Measurements from ENCODE around the gene AMZ2.
"Not testable (repeated sequence)": the region's sequence is repeated elsewhere in the genome, so short reads cannot be mapped to it uniquely, and the experiment has no call there.

The AMZ2 gene

GRCh38 chr17:68247445-68248198 lies at the start of gene AMZ2:
AMZ2 (plus strand) TSS chr17:68248043; CDS start chr17:68250188, 2,145 bp downstream.
- Histone ChIP-seq H3K4me1 (ENCODE audit: insufficient read depth, low read length) (peaks cover 8% of the 10 kb centered on the region; the same call in 1 of the 2 replicates), H3K9ac (ENCODE audit: low read depth, low read length) (peak within 1 kb of the TSS; percentile 98), H3K9me3 (ENCODE audit: control insufficient read depth, insufficient read depth, low read length) (no peaks in the 10 kb centered on the region), H3K36me3 (ENCODE audit: insufficient read depth, low read length) (peaks cover 13% of the 10 kb centered on the region)

DNA sequence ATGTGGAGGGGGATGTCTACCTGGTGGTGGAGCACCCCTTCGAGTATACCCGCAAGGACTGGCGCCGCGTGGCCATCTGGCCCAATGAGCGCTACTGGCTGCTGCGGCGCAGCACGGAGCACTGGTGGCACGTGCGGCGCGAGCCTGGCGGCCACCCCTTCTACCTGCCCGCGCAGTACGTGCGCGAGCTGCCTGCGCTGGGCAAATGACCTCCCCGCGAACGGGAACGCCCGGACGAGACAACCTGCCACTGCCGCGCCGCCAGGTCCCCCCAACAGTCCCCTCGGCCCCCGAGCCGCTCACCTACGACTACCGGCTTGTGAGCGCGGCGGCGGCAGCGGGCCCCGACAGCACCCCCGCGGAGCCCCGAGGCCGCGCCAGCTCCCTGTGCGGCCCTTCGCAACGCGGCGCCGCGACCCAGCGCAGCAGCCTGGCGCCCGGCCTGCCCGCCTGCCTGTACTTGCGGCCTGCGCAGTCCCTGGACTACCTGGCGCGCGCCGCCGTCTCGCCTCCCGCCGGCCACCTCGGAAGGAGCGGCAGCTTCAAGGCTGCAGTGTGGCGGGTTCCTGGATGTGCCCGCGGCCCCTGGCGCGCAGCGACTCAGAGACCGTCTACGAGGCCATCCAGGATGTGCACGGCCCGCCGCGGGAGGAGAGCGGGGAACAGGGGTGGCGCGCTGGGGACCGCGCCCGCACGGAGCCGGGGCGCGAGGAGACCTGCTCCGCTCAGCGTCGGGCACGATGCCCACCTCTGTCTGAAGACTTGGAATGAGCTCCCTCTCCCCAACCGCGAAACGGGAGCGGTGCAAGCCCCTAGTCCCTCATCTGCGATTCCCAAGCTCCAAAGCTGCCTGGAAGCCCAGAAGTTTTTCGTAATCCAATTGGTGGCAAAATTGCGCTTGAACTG lies 48.7 kb upstream of the AMZ2 start:
- peaks cover 7% of the 10 kb centered on the region; the same call in 1 of the 2 replicates for H3K4me1 ChIP-seq (ENCODE audit: insufficient read depth, low read length)
- no peaks in the 10 kb centered on the region for H3K9me3 ChIP-seq (ENCODE audit: control insufficient read depth, insufficient read depth, low read length)
- no peaks in the 10 kb centered on the region for H3K36me3 ChIP-seq (ENCODE audit: insufficient read depth, low read length)
- peak overlapping the region; percentile 29; the same call in 1 of the 2 replicates for H3K9ac ChIP-seq (ENCODE audit: low read depth, low read length)

GRCh38 chr17:68199837-68200688 lies 47.8 kb upstream of the AMZ2 start:
- Histone ChIP-seq H3K9me3 (ENCODE audit: control insufficient read depth, insufficient read depth, low read length) (no peaks in the 10 kb centered on the region), H3K9ac (ENCODE audit: low read depth, low read length) (peak overlapping the region; percentile 29; the same call in 1 of the 2 replicates), H3K36me3 (ENCODE audit: insufficient read depth, low read length) (no peaks in the 10 kb centered on the region), H3K4me1 (ENCODE audit: insufficient read depth, low read length) (peaks cover 7% of the 10 kb centered on the region; the same call in 1 of the 2 replicates)

- peaks cover 7% of the 10 kb centered on the region; the same call in 1 of the 2 replicates for H3K4me1 ChIP-seq (ENCODE audit: insufficient read depth, low read length)
- H3K9ac ChIP-seq (ENCODE audit: low read depth, low read length), result no peak overlapping the region; the same call in 1 of the 2 replicates
These were observed 47.0 kb upstream of the AMZ2 start for GRCh38 chr17:68200689-68201417.

DNA sequence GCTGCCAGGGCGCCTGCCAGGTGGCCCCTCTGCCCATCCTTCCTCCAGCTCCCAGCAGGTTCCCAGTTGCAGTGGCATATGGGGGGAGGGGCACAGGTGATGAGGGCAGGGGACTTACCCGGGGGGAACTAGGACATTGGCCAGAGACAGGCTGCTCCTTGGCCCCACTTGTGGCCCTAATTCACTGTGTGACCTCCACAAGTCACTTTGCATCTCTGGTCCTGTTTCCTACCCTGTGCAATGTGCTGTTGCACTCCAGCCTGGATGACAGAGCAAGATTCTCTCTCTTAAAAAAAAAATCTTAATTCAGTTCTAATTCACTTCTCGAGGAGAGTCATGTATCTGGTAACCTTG lies 46.4 kb upstream of the AMZ2 start:
- H3K36me3 ChIP-seq (ENCODE audit: insufficient read depth, low read length); H3K4me1 ChIP-seq (ENCODE audit: insufficient read depth, low read length); H3K9me3 ChIP-seq (ENCODE audit: control insufficient read depth, insufficient read depth, low read length); H3K9ac ChIP-seq (ENCODE audit: low read depth, low read length): not testable (repeated sequence)

More at GRCh38 chr17:68200689-68201417, 47.0 kb upstream of the AMZ2 start:
- H3K36me3 ChIP-seq (ENCODE audit: insufficient read depth, low read length), result no peaks in the 10 kb centered on the region
- H3K9me3 ChIP-seq (ENCODE audit: control insufficient read depth, insufficient read depth, low read length), result no peaks in the 10 kb centered on the region

DNA sequence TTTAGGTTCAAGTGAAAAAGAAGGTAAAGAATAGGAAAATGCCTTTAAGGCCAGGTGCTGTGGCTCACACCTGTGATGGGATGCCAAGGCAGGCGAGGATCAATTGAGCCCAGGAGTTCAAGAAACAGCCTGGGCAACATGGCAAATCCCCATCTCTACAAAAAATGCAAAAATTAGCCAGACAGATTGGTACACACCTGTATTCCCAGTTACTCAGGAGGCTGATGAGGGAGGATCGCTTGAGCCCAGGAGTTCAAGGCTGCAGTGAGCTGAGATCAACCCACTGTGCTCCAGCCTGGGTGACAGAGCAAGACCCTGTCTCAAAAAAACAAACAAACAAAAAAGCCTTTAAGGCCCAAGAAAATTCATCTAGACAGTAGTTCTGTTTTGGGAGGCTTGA lies 45.5 kb upstream of the AMZ2 start:
- not testable (repeated sequence) for H3K36me3 ChIP-seq (ENCODE audit: insufficient read depth, low read length); H3K9me3 ChIP-seq (ENCODE audit: control insufficient read depth, insufficient read depth, low read length); H3K9ac ChIP-seq (ENCODE audit: low read depth, low read length)
- peaks cover 12% of the 10 kb centered on the region for H3K4me1 ChIP-seq (ENCODE audit: insufficient read depth, low read length)

DNA sequence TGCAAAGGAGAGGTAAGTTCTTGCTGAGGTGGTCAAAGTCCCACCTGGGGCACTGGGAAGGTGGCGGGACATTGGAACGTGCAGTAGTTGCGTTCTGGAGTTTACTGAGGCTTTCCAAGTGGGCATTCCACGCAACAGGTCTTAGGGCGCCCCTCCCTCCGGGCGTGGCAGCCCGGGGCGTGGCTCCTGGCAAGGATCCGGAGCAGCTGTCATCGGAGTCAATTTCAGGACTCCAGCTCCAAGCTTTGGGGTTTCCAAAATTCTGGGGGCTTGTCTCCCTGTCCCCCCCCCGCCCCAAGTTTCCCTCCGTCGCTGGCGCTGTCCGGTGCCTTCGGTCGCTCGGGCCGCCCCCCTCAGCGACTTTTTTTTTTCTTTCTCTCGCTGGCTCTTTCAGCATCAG lies 43.1 kb upstream of the AMZ2 start:
- Histone ChIP-seq H3K4me1 (ENCODE audit: insufficient read depth, low read length) (peaks cover 12% of the 10 kb centered on the region), H3K9ac (ENCODE audit: low read depth, low read length) (peak overlapping the region; percentile 97; the same call in 1 of the 2 replicates), H3K9me3 (ENCODE audit: control insufficient read depth, insufficient read depth, low read length) (no peaks in the 10 kb centered on the region), H3K36me3 (ENCODE audit: insufficient read depth, low read length) (no peaks in the 10 kb centered on the region)

DNA sequence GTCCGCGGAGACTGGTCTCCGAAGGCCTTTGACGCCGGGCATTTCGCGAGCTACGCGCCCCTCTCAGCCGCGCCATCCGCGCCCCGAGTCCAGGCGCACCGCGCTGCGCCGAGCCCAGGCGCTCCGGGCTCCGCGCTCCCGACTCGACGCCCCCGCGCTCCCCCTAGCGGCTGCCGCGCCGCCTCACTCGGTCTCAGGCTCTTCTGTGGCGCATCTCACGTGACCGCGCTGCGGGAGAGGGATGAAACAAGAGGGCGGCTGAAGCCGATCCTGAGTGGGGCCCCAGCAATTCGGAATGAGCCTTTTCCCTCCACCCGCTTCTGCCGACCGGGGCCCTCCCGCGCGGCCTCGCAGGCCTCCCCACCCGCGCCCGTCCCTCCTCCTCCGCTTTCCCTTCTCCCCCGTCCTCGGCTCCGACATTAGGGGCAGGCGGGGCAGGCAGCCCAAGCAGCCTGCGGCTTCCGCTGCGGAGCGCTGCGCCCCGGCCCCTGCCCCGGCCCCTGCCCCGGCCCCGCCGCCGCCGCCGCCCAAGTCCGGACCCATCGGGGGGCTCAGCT lies 42.5 kb upstream of the AMZ2 start:
- Histone ChIP-seq H3K9ac (ENCODE audit: low read depth, low read length) (peak overlapping the region; percentile 97), H3K9me3 (ENCODE audit: control insufficient read depth, insufficient read depth, low read length) (no peaks in the 10 kb centered on the region), H3K4me1 (ENCODE audit: insufficient read depth, low read length) (peaks cover 6% of the 10 kb centered on the region), H3K36me3 (ENCODE audit: insufficient read depth, low read length) (no peaks in the 10 kb centered on the region)

GRCh38 chr17:68205808-68206720 lies 41.8 kb upstream of the AMZ2 start:
- H3K4me1 ChIP-seq (ENCODE audit: insufficient read depth, low read length), result peaks cover 5% of the 10 kb centered on the region; the same call in 1 of the 2 replicates
- peak overlapping the region; percentile 97 for H3K9ac ChIP-seq (ENCODE audit: low read depth, low read length)
- no peaks in the 10 kb centered on the region for H3K9me3 ChIP-seq (ENCODE audit: control insufficient read depth, insufficient read depth, low read length)

DNA sequence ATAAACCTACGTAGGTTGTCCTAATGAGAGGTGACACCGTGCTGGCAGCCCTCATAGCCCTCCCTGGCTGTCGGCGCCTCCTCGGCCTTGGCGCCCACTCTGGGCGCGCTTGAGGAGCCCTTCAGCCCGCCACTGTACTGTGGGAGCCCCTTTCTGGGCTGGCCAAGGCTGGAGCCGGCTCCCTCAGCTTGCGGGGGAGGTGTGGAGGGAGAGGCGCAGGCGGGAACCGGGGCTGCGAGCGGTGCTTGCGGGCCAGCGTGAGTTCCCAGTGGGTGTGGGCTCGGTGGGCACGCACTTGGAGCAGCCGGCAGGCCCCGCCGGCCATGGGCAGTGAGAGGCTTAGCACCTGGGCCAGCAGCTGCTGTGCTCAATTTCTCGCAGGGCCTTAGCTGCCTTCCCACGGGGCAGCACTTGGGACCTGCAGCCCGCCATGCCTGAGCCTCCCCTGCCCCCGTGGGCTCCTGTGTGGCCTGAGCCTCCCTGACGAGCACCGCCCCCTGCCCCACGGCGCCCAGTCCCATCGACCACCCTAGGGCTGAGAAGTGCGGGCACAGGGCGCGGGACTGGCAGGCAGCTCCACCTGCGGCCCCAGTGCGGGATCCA lies 40.1 kb upstream of the AMZ2 start:
- H3K36me3 ChIP-seq (ENCODE audit: insufficient read depth, low read length), result no peaks in the 10 kb centered on the region
- peaks cover 5% of the 10 kb centered on the region; the same call in 1 of the 2 replicates for H3K4me1 ChIP-seq (ENCODE audit: insufficient read depth, low read length)
- no peaks in the 10 kb centered on the region for H3K9me3 ChIP-seq (ENCODE audit: control insufficient read depth, insufficient read depth, low read length)
- H3K9ac ChIP-seq (ENCODE audit: low read depth, low read length), result no peak overlapping the region

More at GRCh38 chr17:68205808-68206720, 41.8 kb upstream of the AMZ2 start:
- no peaks in the 10 kb centered on the region for H3K36me3 ChIP-seq (ENCODE audit: insufficient read depth, low read length)

DNA sequence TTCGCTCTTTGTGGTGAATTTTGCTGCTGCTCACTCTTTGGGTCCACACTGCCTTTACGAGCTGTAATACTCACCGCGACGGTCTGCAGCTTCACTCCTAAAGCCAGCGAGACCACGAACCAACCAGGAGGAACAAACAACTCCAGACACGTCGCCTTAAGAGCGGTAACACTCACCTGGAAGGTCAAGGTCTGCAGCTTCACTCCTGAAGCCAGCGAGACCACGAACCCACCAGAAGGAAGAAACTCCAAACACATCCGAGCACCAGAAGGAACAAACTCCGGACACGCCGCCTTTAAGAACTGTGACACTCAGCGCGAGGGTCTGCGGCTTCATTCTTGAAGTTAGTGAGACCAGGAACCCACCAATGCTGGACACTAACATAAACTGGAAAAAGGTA lies 39.2 kb upstream of the AMZ2 start:
- H3K4me1 ChIP-seq (ENCODE audit: insufficient read depth, low read length); H3K9me3 ChIP-seq (ENCODE audit: control insufficient read depth, insufficient read depth, low read length); H3K36me3 ChIP-seq (ENCODE audit: insufficient read depth, low read length); H3K9ac ChIP-seq (ENCODE audit: low read depth, low read length): not testable (repeated sequence)

DNA sequence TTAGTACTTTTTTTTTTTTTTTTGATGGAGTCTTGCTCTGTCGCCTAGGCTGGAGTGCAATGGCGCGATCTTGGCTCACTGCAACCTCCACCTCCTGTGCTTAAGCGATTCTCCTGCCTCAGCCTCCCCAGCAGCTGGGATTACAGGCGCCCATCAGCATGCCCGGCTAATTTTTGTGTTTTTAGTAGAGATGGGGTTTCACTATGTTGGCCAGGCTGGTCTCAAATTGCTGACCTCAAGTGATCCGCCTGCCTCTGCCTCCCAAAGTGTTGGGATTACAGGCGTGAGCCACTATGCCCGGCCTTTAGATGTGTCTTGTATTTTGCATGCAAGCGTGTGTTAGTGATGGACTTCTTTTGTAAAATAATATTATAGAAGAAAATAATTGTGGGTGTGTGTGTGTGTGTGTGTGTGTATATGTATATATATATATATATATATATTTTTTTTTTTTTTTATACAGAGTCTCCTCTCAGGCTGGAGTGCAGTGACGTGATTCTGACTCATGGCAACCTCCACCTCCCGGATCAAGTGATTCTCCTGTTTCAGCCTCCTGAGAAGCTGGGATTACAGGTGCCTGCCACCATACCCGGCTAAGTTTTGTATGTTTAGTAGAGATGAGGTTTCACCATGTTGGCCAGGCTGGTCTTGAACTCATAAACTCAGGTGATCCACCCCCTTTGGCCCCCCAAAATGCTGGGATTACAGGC lies 38.5 kb upstream of the AMZ2 start:
- not testable (repeated sequence) for H3K4me1 ChIP-seq (ENCODE audit: insufficient read depth, low read length); H3K9me3 ChIP-seq (ENCODE audit: control insufficient read depth, insufficient read depth, low read length); H3K36me3 ChIP-seq (ENCODE audit: insufficient read depth, low read length); H3K9ac ChIP-seq (ENCODE audit: low read depth, low read length)
